ENCODE measurements around the gene BTC. TPM values are rescaled to one million over a fixed set of nuclear protein-coding genes. Genes with fewer than 3 reads are reported as not detected.

BTC gene
- total RNA-seq, 4 donors from 2014 or later, result 7.0 to 11.9 (median 7.7) TPM

DNA sequence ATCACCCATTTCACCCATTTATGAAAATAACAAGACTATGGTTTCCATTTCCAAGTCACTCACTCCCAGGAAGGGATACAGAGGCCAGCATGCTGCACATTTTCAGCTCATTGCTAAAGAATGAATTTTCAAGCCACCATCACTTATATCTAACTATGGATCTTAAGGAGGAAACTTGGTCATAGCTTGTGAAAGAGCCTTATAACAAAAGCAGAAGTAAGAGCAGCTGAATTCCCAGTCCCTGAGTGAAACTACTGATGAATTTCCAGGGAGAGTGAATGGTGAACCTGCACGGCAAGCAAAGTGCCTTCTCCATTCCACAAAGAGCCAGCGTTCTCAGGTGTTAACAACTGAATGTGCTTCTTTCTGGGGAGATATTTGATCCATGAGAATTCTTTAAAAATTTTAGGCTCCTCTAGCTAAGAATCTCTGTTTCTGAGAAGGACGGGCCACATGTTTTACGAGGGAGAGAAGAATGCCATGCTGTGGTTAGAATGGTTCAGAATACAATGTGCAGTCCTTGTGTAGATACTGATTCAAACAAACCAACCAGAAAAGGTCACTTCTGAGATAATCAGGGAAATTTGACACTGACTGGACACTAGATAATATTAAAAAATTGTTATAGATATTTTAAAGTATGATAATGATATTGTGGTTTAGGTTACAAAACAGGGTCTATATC lies 24.0 kb downstream of the BTC start:
- no peak overlapping the region for H3K4me3 ChIP-seq
- 86 to 94% methylated on average over 4 of the region's 4 CpGs for WGBS, 2 donors (ENCODE audit: low coverage in 1 of 2)
- H3K27ac ChIP-seq, result peak overlapping the region in 2 of 4 donors; percentile 7 to 26
- in situ Hi-C loops (cut with MboI; ENCODE audit: low pct_ligation_motif_present in 1 of 4, low pct_unique_long_range_greater_than_20kb in 1 of 4, low sequenced_read_pairs in 3 of 4) (no loop called here), intact Hi-C loops (cut with DNase I; ENCODE audit: low total_unique reads) (no loop called here)
- TF ChIP-seq POLR2AphosphoS5 (IDR thresholded peaks at IDR 0.05), result no peak
- TF ChIP-seq, protein P1, sequence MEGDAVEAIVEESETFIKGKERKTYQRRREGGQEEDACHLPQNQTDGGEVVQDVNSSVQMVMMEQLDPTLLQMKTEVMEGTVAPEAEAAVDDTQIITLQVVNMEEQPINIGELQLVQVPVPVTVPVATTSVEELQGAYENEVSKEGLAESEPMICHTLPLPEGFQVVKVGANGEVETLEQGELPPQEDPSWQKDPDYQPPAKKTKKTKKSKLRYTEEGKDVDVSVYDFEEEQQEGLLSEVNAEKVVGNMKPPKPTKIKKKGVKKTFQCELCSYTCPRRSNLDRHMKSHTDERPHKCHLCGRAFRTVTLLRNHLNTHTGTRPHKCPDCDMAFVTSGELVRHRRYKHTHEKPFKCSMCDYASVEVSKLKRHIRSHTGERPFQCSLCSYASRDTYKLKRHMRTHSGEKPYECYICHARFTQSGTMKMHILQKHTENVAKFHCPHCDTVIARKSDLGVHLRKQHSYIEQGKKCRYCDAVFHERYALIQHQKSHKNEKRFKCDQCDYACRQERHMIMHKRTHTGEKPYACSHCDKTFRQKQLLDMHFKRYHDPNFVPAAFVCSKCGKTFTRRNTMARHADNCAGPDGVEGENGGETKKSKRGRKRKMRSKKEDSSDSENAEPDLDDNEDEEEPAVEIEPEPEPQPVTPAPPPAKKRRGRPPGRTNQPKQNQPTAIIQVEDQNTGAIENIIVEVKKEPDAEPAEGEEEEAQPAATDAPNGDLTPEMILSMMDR (IDR thresholded peaks at IDR 0.05), result no peak
- TF ChIP-seq EP300 (IDR thresholded peaks at IDR 0.05; ENCODE audit: low read depth), result no peak
- TF ChIP-seq POLR2A (IDR thresholded peaks at IDR 0.05), result no peak
- no peaks in the 10 kb centered on the region for H3K27me3 ChIP-seq
- H3K36me3 ChIP-seq, result no peaks in the 10 kb centered on the region
- no peak for DNase-seq
- peaks cover 0 to 15% (median 4%) of the 10 kb centered on the region in 4 donors for H3K4me1 ChIP-seq
- H3K9me3 ChIP-seq, result no peaks in the 10 kb centered on the region

- H3K27me3 ChIP-seq, result no peaks in the 10 kb centered on the region
- H3K4me1 ChIP-seq, result peaks cover 0 to 15% (median 4%) of the 10 kb centered on the region in 4 donors
- no peak overlapping the region for H3K4me3 ChIP-seq
- TF ChIP-seq POLR2A (IDR thresholded peaks at IDR 0.05), result no peak
- TF ChIP-seq, protein P1 (IDR thresholded peaks at IDR 0.05), result peak in 1 of 5 experiments; percentile 9
- TF ChIP-seq POLR2AphosphoS5 (IDR thresholded peaks at IDR 0.05), result no peak
- TF ChIP-seq EP300 (IDR thresholded peaks at IDR 0.05; ENCODE audit: low read depth), result no peak
- 19 to 57% methylated on average over 1 to 2 of the region's 2 CpGs for WGBS, 2 donors (ENCODE audit: low coverage in 1 of 2)
- in situ Hi-C loops (cut with MboI; ENCODE audit: low pct_ligation_motif_present in 1 of 4, low pct_unique_long_range_greater_than_20kb in 1 of 4, low sequenced_read_pairs in 3 of 4) (no loop called here), intact Hi-C loops (cut with DNase I; ENCODE audit: low total_unique reads) (no loop called here)
- H3K9me3 ChIP-seq, result no peaks in the 10 kb centered on the region
- no peaks in the 10 kb centered on the region for H3K36me3 ChIP-seq
- H3K27ac ChIP-seq, result peak overlapping the region in 1 of 4 donors; percentile 18
- no peak for DNase-seq
These were observed 25.3 kb downstream of the BTC start for GRCh38 chr4:74768857-74769525.

DNA sequence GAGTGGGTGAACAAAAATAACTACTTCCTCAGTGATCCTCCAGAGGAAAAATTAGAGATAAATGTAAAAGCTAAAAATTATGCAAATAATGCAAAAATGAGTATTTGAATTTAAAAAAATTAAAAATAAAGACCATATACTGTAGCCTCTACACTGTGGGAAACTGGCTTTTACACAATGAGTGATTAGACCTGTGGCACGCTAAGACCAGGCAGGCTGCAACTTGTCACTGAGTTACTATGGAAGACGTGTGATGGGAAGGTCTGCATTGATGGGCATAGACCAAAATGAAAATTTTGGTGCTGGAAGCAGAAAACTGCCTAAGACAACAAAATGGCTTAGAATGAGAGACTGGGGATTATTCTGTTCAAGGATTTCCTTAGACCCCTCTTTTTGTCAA lies 30.2 kb downstream of the BTC start:
- in situ Hi-C loops (cut with MboI; ENCODE audit: low pct_ligation_motif_present in 1 of 4, low pct_unique_long_range_greater_than_20kb in 1 of 4, low sequenced_read_pairs in 3 of 4), result no loop called here
- H3K27me3 ChIP-seq, result no peaks in the 10 kb centered on the region
- TF ChIP-seq POLR2A (IDR thresholded peaks at IDR 0.05) (no peak), EP300 (IDR thresholded peaks at IDR 0.05; ENCODE audit: low read depth) (no peak)
- TF ChIP-seq, protein P1 (IDR thresholded peaks at IDR 0.05), result no peak
- H3K9me3 ChIP-seq, result no peaks in the 10 kb centered on the region
- DNase-seq, result no peak
- H3K4me1 ChIP-seq, result peaks cover 0 to 5% (median 1%) of the 10 kb centered on the region in 4 donors
- intact Hi-C loops (cut with DNase I; ENCODE audit: low total_unique reads), result no loop called here
- H3K36me3 ChIP-seq, result no peaks in the 10 kb centered on the region
- no peak overlapping the region for H3K4me3 ChIP-seq
- H3K27ac ChIP-seq, result no peak overlapping the region
- WGBS, 2 donors (ENCODE audit: low coverage in 1 of 2), result 94 to 95% methylated on average over 2 of the region's 2 CpGs

- Histone ChIP-seq H3K9me3 (no peaks in the 10 kb centered on the region), H3K4me3 (no peak overlapping the region), H3K27me3 (no peaks in the 10 kb centered on the region), H3K4me1 (peaks cover 0 to 5% (median 3%) of the 10 kb centered on the region in 4 donors), H3K27ac (peak overlapping the region in 3 of 4 donors; percentile 32 to 45 (median 35)), H3K36me3 (no peaks in the 10 kb centered on the region)
- WGBS, 2 donors (ENCODE audit: low coverage in 1 of 2), result 59 to 64% methylated on average over 5 of the region's 5 CpGs
- intact Hi-C loops (cut with DNase I; ENCODE audit: low total_unique reads) (no loop called here), in situ Hi-C loops (cut with MboI; ENCODE audit: low pct_ligation_motif_present in 1 of 4, low pct_unique_long_range_greater_than_20kb in 1 of 4, low sequenced_read_pairs in 3 of 4) (no loop called here)
- DNase-seq, result no peak
- TF ChIP-seq EP300 (IDR thresholded peaks at IDR 0.05; ENCODE audit: low read depth) (no peak), POLR2A (IDR thresholded peaks at IDR 0.05) (no peak), POLR2AphosphoS5 (IDR thresholded peaks at IDR 0.05) (no peak)
- TF ChIP-seq, protein P1 (IDR thresholded peaks at IDR 0.05), result no peak
These were observed 35.7 kb downstream of the BTC start for GRCh38 chr4:74758551-74759145.

Measured in transverse colon (tissue), 4 donors.